ENCODE data around the gene BMP6. TPM values are rescaled to one million over a fixed set of nuclear protein-coding genes. Genes with fewer than 3 reads are reported as not detected.

Gene BMP6
- total RNA-seq, 2 experiments from 2014 or later, result not detected

DNA sequence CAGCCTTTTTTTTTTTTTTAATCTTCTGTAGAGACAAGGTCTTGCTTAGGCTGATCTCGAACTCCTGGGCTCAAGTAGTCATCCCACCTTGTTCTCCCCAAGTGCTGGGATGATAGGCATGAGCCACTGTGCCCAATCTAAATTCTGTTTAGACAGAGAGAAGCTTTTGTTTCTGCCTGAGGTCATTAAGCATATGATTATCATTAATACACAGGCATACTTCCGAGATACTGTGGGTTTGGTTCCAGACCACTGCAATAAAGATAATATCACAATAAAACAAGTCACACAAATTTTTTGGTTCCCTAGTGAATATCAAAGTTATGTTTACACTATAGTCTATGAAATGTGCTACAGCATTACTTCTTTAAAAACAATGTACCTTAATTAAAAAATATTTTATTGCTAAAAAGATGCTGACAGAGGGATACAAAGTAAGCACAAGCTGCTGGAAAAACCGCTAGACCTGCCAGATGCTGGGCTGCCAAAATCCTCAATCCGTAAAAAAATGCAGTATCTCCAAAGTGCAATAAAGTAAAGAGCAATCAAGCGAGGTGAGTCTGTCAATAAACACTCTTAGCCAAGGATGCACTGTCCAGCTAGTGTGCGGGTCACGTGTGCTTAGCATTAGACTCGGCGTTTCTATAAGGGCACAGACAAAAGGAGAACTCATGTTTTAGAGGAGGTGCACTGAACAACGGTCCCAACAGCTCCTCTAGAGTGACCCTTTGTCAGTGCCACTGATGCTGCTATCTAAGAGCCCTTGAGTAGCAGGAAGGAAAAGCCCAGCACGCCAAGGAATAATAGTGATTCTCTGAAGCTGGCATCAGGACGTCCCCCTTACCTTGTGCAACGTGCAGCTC is 168.6 kb downstream of the BMP6 start:
- DNase-seq (no peak), ATAC-seq (ENCODE audit: poor library complexity) (no peak)
- ChIA-PET CTCF (interaction anchor here (0.8 kb wide), 1 partner anchor 9 kb away, joined by 3 read pairs; no protein-coding TSS in a partner anchor), POLR2A (no interaction called here)
- H3K27me3 Mint-ChIP-seq, result no peaks in the 10 kb centered on the region
- H3K27me3 ChIP-seq (ENCODE audit: control insufficient read depth in 1 of 2, insufficient read depth in 2 of 2, low read length in 2 of 2), result no peaks in the 10 kb centered on the region
- no peaks in the 10 kb centered on the region for H3K9me3 ChIP-seq (ENCODE audit: control insufficient read depth in 1 of 2, insufficient read depth in 1 of 2, low read length in 2 of 2)
- TF ChIP-seq CTCF (IDR thresholded peaks at IDR 0.05), result no peak
- H3K27ac ChIP-seq (ENCODE audit: low read depth in 1 of 2, low read length in 2 of 2), result no peak overlapping the region
- H3K27ac Mint-ChIP-seq, result no peak overlapping the region
- H3K4me3 ChIP-seq (ENCODE audit: low read length), result no peak overlapping the region
- H3K9me3 Mint-ChIP-seq, result no peaks in the 10 kb centered on the region
- H3K36me3 ChIP-seq (ENCODE audit: insufficient read depth, low read length), result peaks cover 74% of the 10 kb centered on the region
- H3K4me1 Mint-ChIP-seq (ENCODE audit: low read depth), result no peaks in the 10 kb centered on the region
- no peaks in the 10 kb centered on the region for H3K4me1 ChIP-seq (ENCODE audit: insufficient read depth, low read length)
- H3K36me3 Mint-ChIP-seq (ENCODE audit: low read depth), result peaks cover 91% of the 10 kb centered on the region
- intact Hi-C loops (cut with DNase I, micrococcal nuclease), result no loop called here
- H3K4me3 Mint-ChIP-seq, result no peak overlapping the region

DNA sequence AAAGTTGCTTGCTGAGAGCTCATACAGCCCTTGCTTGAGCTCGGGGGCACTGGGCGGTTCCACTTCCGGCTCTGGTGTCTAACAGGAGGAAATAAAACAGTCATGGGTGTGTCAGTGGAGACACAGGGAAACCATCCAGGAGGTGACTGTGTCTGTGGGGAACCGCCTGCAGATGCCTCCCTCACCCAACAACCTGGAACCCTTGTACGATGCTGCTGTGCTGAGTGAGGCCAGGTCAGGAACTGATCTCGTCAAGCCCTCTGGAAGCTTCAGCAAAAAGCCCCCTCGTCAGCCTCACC is 169.2 kb downstream of the BMP6 start:
- H3K36me3 ChIP-seq (ENCODE audit: insufficient read depth, low read length), result peaks cover 71% of the 10 kb centered on the region
- TF ChIP-seq CTCF (IDR thresholded peaks at IDR 0.05), result no peak
- Mint-ChIP-seq H3K27ac (no peak overlapping the region), H3K36me3 (ENCODE audit: low read depth) (peaks cover 88% of the 10 kb centered on the region), H3K4me1 (ENCODE audit: low read depth) (no peaks in the 10 kb centered on the region), H3K4me3 (no peak overlapping the region), H3K27me3 (no peaks in the 10 kb centered on the region), H3K9me3 (no peaks in the 10 kb centered on the region)
- no peaks in the 10 kb centered on the region for H3K9me3 ChIP-seq (ENCODE audit: control insufficient read depth in 1 of 2, insufficient read depth in 1 of 2, low read length in 2 of 2)
- ChIA-PET CTCF (interaction anchor here (0.8 kb wide), 1 partner anchor 9 kb away, joined by 3 read pairs; no protein-coding TSS in a partner anchor), POLR2A (no interaction called here)
- DNase-seq (no peak), ATAC-seq (ENCODE audit: poor library complexity) (no peak)
- intact Hi-C loops (cut with DNase I, micrococcal nuclease), result no loop called here
- no peak overlapping the region for H3K27ac ChIP-seq (ENCODE audit: low read depth in 1 of 2, low read length in 2 of 2)
- no peaks in the 10 kb centered on the region for H3K4me1 ChIP-seq (ENCODE audit: insufficient read depth, low read length)
- H3K27me3 ChIP-seq (ENCODE audit: control insufficient read depth in 1 of 2, insufficient read depth in 2 of 2, low read length in 2 of 2), result no peaks in the 10 kb centered on the region
- H3K4me3 ChIP-seq (ENCODE audit: low read length), result no peak overlapping the region

DNA sequence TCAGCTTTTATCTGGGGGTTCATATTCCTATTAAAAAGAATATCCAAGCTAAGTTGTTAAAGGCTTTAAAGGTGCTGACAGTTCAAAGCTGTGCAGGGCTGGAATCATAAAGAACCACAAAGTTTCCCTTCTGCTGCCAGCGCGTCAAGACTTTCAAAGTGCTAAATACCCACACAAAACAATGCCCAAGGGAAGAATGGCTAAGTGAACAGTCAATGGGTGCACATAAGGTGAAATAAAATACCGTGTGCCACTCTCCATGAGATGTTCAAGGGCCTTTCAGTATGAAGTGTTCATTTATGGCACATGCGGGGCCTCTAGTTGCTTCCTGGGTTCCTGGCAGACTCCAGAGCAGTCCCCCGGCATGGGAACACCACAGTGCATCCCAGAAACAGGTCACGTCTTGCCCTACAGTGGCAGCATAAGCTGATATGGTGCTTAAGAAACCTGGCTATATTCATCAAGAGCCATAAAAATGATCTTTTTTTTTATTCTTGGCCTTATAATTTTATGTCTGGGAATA is 170.6 kb downstream of the BMP6 start:
- intact Hi-C loops (cut with DNase I, micrococcal nuclease), result no loop called here
- POLR2A ChIA-PET, result no interaction called here

More for the DNA sequence above, 170.6 kb downstream of the BMP6 start:
- no peak overlapping the region for H3K27ac Mint-ChIP-seq
- DNase-seq (no peak), ATAC-seq (ENCODE audit: poor library complexity) (no peak)
- H3K9me3 ChIP-seq (ENCODE audit: control insufficient read depth in 1 of 2, insufficient read depth in 1 of 2, low read length in 2 of 2), result no peaks in the 10 kb centered on the region
- CTCF ChIA-PET, result no interaction called here
- TF ChIP-seq CTCF (IDR thresholded peaks at IDR 0.05), result no peak
- no peaks in the 10 kb centered on the region for H3K27me3 ChIP-seq (ENCODE audit: control insufficient read depth in 1 of 2, insufficient read depth in 2 of 2, low read length in 2 of 2)
- no peaks in the 10 kb centered on the region for H3K4me1 ChIP-seq (ENCODE audit: insufficient read depth, low read length)
- no peaks in the 10 kb centered on the region for H3K4me1 Mint-ChIP-seq (ENCODE audit: low read depth)
- no peak overlapping the region for H3K27ac ChIP-seq (ENCODE audit: low read depth in 1 of 2, low read length in 2 of 2)
- peaks cover 73% of the 10 kb centered on the region for H3K36me3 ChIP-seq (ENCODE audit: insufficient read depth, low read length)
- no peaks in the 10 kb centered on the region for H3K9me3 Mint-ChIP-seq
- H3K27me3 Mint-ChIP-seq, result no peaks in the 10 kb centered on the region
- peaks cover 87% of the 10 kb centered on the region for H3K36me3 Mint-ChIP-seq (ENCODE audit: low read depth)
- H3K4me3 ChIP-seq (ENCODE audit: low read length), result no peak overlapping the region
- H3K4me3 Mint-ChIP-seq, result no peak overlapping the region

All from CD4-positive, alpha-beta T cell (primary cell).